ENCODE results near the gene CISD1. TPM values are rescaled to one million over a fixed set of nuclear protein-coding genes. Genes with fewer than 3 reads are reported as not detected.

CISD1 gene
- total and polyA plus RNA-seq, 9 of the 15 experiments (the other 6 are each of a cell fraction or from before 2014, with no cell fraction given) = 35.8 to 342 (median 118) TPM

DNA sequence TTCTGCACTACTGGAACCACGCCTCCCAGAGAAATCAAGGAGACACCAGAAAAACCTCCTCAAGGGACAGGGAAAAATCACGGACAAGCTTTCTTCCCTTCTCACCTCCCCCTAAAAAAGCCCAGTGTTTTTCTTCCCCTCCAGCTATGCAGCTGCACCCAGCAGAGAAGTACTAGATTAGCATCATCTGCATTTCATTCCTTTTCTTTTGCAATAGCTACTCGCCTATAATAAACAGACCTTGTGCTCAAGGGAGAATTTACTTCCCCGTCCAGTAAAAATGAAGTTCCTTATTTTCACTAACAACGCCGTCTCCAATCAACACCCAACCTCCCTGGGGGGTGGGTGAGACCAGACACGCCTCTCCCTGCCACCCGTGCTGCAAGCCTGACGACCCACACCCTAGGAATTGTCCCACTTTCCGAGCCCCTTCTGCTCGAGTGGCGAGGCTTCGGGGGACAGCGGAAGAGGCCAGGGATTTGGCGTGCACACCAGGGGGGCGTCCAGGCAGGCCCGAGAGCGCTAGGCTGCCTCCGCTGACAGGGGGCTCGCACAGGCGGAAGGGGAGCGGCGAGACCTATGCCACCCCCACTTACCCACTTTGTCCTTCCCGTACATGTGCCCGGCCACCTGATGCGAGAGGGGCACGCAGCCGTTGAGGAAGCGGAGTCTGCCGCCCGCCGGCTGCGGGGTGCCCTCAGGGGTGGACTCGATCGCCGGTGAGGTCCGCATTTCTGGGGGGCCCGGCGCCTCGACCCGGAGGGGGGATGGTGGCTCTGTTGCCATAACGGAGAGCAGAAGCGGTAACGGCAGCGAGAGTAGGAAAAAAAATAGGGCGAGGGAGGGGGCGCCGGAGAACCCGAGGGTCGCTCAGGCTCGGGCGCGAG, 1.9 kb upstream of the CISD1 start (continued):
- TF ChIP-seq, protein P1, sequence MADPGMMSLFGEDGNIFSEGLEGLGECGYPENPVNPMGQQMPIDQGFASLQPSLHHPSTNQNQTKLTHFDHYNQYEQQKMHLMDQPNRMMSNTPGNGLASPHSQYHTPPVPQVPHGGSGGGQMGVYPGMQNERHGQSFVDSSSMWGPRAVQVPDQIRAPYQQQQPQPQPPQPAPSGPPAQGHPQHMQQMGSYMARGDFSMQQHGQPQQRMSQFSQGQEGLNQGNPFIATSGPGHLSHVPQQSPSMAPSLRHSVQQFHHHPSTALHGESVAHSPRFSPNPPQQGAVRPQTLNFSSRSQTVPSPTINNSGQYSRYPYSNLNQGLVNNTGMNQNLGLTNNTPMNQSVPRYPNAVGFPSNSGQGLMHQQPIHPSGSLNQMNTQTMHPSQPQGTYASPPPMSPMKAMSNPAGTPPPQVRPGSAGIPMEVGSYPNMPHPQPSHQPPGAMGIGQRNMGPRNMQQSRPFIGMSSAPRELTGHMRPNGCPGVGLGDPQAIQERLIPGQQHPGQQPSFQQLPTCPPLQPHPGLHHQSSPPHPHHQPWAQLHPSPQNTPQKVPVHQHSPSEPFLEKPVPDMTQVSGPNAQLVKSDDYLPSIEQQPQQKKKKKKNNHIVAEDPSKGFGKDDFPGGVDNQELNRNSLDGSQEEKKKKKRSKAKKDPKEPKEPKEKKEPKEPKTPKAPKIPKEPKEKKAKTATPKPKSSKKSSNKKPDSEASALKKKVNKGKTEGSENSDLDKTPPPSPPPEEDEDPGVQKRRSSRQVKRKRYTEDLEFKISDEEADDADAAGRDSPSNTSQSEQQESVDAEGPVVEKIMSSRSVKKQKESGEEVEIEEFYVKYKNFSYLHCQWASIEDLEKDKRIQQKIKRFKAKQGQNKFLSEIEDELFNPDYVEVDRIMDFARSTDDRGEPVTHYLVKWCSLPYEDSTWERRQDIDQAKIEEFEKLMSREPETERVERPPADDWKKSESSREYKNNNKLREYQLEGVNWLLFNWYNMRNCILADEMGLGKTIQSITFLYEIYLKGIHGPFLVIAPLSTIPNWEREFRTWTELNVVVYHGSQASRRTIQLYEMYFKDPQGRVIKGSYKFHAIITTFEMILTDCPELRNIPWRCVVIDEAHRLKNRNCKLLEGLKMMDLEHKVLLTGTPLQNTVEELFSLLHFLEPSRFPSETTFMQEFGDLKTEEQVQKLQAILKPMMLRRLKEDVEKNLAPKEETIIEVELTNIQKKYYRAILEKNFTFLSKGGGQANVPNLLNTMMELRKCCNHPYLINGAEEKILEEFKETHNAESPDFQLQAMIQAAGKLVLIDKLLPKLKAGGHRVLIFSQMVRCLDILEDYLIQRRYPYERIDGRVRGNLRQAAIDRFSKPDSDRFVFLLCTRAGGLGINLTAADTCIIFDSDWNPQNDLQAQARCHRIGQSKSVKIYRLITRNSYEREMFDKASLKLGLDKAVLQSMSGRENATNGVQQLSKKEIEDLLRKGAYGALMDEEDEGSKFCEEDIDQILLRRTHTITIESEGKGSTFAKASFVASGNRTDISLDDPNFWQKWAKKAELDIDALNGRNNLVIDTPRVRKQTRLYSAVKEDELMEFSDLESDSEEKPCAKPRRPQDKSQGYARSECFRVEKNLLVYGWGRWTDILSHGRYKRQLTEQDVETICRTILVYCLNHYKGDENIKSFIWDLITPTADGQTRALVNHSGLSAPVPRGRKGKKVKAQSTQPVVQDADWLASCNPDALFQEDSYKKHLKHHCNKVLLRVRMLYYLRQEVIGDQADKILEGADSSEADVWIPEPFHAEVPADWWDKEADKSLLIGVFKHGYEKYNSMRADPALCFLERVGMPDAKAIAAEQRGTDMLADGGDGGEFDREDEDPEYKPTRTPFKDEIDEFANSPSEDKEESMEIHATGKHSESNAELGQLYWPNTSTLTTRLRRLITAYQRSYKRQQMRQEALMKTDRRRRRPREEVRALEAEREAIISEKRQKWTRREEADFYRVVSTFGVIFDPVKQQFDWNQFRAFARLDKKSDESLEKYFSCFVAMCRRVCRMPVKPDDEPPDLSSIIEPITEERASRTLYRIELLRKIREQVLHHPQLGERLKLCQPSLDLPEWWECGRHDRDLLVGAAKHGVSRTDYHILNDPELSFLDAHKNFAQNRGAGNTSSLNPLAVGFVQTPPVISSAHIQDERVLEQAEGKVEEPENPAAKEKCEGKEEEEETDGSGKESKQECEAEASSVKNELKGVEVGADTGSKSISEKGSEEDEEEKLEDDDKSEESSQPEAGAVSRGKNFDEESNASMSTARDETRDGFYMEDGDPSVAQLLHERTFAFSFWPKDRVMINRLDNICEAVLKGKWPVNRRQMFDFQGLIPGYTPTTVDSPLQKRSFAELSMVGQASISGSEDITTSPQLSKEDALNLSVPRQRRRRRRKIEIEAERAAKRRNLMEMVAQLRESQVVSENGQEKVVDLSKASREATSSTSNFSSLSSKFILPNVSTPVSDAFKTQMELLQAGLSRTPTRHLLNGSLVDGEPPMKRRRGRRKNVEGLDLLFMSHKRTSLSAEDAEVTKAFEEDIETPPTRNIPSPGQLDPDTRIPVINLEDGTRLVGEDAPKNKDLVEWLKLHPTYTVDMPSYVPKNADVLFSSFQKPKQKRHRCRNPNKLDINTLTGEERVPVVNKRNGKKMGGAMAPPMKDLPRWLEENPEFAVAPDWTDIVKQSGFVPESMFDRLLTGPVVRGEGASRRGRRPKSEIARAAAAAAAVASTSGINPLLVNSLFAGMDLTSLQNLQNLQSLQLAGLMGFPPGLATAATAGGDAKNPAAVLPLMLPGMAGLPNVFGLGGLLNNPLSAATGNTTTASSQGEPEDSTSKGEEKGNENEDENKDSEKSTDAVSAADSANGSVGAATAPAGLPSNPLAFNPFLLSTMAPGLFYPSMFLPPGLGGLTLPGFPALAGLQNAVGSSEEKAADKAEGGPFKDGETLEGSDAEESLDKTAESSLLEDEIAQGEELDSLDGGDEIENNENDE (IDR thresholded peaks at IDR 0.05; ENCODE audit: low read depth, low read length) = no peak
- TF ChIP-seq FOXM1 (IDR thresholded peaks at IDR 0.05; ENCODE audit: low read depth) = no peak
- no peak for TF ChIP-seq FOXM1 (CRISPR knock-in tag; IDR thresholded peaks at IDR 0.05; ENCODE audit: low read depth)
- TF ChIP-seq ZNF696 (CRISPR knock-in tag; conservative IDR thresholded peaks at IDR 0.05) = no peak
- no peak for TF ChIP-seq CLOCK (CRISPR knock-in tag; IDR thresholded peaks at IDR 0.05; ENCODE audit: borderline replicate concordance)
- no peak for TF ChIP-seq HES1 (IDR thresholded peaks at IDR 0.05; ENCODE audit: low read depth)
- TF ChIP-seq BRF1 (IDR thresholded peaks at IDR 0.05; ENCODE audit: borderline replicate concordance, extremely low read depth, insufficient read length) = no peak
- no peak for TF ChIP-seq NR1H2 (CRISPR knock-in tag; IDR thresholded peaks at IDR 0.05)
- TF ChIP-seq NR2C2 (CRISPR knock-in tag; IDR thresholded peaks at IDR 0.05) = peak; percentile 24; the same call in 1 of the 2 replicates
- TF ChIP-seq NR2C2 (tag; IDR thresholded peaks at IDR 0.05) = peak; percentile 41; the same call in 1 of the 2 replicates
- no peak; the same call in 1 of the 2 replicates for TF ChIP-seq RAD51 (IDR thresholded peaks at IDR 0.05; ENCODE audit: borderline replicate concordance, low read depth)
